HepG2 (cell line): Measurements from ENCODE around the gene TMEM151A. TPM values are rescaled to one million over a fixed set of nuclear protein-coding genes. Genes with fewer than 3 reads are reported as not detected.

Experiments used
- ARHGAP35 ChIP-seq: sonication (generic); formaldehyde crosslinking; IDR thresholded peaks from 2 replicates; pipeline ENCODE4 v1.9.0; 2022; ENCODE audit warnings: mild to moderate bottlenecking, inconsistent platforms, moderate library complexity, missing genetic modification reagents, borderline replicate concordance
- HDAC6 ChIP-seq: fragments of 200-600 bp; sonication (generic); IDR thresholded peaks from 2 replicates; pipeline ENCODE4 v1.7.0; 2017; ENCODE audit warnings: mild to moderate bottlenecking, antibody characterized with exemption, low read length, low read depth
- HNRNPLL ChIP-seq: fragments of 200-400 bp; formaldehyde crosslinking; IDR thresholded peaks from 2 replicates; pipeline ENCODE4 v1.6.1; 2017; ENCODE audit warnings: mild to moderate bottlenecking, low read depth, low read length; ENCODE audit not compliant: poor library complexity, severe bottlenecking
- IRF9 ChIP-seq: sonication (generic); formaldehyde crosslinking; IDR thresholded peaks from 2 replicates; pipeline ENCODE4 v1.8.0; 2022; ENCODE audit warnings: missing genetic modification reagents, mild to moderate bottlenecking, borderline replicate concordance
- MEIS2 ChIP-seq: sonication (generic); formaldehyde crosslinking; IDR thresholded peaks from 2 replicates; pipeline ENCODE4 v1.9.0; 2021; ENCODE audit warnings: mild to moderate bottlenecking, missing genetic modification reagents
- ONECUT2 ChIP-seq: sonication (generic); formaldehyde crosslinking; IDR thresholded peaks from 2 replicates; pipeline ENCODE4 v1.4.0; 2020; ENCODE audit warnings: missing genetic modification reagents
- SIX1 ChIP-seq: sonication (generic); formaldehyde crosslinking; IDR thresholded peaks from 2 replicates; pipeline ENCODE4 v1.4.0; 2020; ENCODE audit warnings: missing genetic modification reagents, borderline replicate concordance
- SNAPC5 ChIP-seq: sonication (generic); formaldehyde crosslinking; IDR thresholded peaks from 2 replicates; pipeline ENCODE4 v1.8.1; 2023; ENCODE audit warnings: mild to moderate bottlenecking, missing genetic modification reagents, borderline replicate concordance
- TAF15 ChIP-seq: fragments of 200-400 bp; formaldehyde crosslinking; IDR thresholded peaks from one replicate; pipeline ENCODE4 v1.6.1; 2018; ENCODE audit warnings: mild to moderate bottlenecking, low read depth, low read length; ENCODE audit not compliant: poor library complexity, severe bottlenecking
- WIZ ChIP-seq: sonication (generic); formaldehyde crosslinking; IDR thresholded peaks from 2 replicates; pipeline ENCODE4 v1.5.1; 2020; ENCODE audit warnings: mild to moderate bottlenecking, missing genetic modification reagents
- ZFP36L1 ChIP-seq: sonication (generic); formaldehyde crosslinking; IDR thresholded peaks from 2 replicates; pipeline ENCODE4 v1.8.0; 2022; ENCODE audit warnings: mild to moderate bottlenecking, missing genetic modification reagents, moderate library complexity
- ZNF142 ChIP-seq: sonication (generic); formaldehyde crosslinking; IDR thresholded peaks from 2 replicates; pipeline ENCODE4 v1.4.0; 2020; ENCODE audit warnings: missing genetic modification reagents
- ZNF230 ChIP-seq: sonication (generic); formaldehyde crosslinking; IDR thresholded peaks from 2 replicates; pipeline ENCODE4 v1.4.0; 2020; ENCODE audit warnings: mild to moderate bottlenecking, missing genetic modification reagents
- ZNF317 ChIP-seq: sonication (generic); formaldehyde crosslinking; IDR thresholded peaks from 2 replicates; pipeline ENCODE4 v1.5.0; 2020; ENCODE audit warnings: mild to moderate bottlenecking, missing genetic modification reagents
- ZNF414 ChIP-seq: sonication (generic); formaldehyde crosslinking; IDR thresholded peaks from 2 replicates; pipeline ENCODE4 v1.5.0; 2020; ENCODE audit warnings: missing genetic modification reagents
- ZNF441 ChIP-seq: sonication (generic); formaldehyde crosslinking; IDR thresholded peaks from 2 replicates; pipeline ENCODE4 v1.7.0; 2021; ENCODE audit warnings: missing genetic modification reagents, borderline replicate concordance
- ZNF530 ChIP-seq: sonication (generic); formaldehyde crosslinking; IDR thresholded peaks from 2 replicates; pipeline ENCODE4 v1.5.0; 2020; ENCODE audit warnings: low read depth, mild to moderate bottlenecking, missing genetic modification reagents
- ZNF713 ChIP-seq: sonication (generic); formaldehyde crosslinking; IDR thresholded peaks from 2 replicates; pipeline ENCODE4 v1.4.0; 2020; ENCODE audit warnings: mild to moderate bottlenecking, missing genetic modification reagents
- ZNF747 ChIP-seq: sonication (generic); formaldehyde crosslinking; IDR thresholded peaks from 2 replicates; pipeline ENCODE4 v1.8.1; 2023; ENCODE audit warnings: missing genetic modification reagents, mild to moderate bottlenecking, borderline replicate concordance
- polyA plus RNA-seq, 8 experiments: library from polyadenylated mRNA; depleted of rRNA in 3 of 8; stranded (reverse) in 7 of 8; unstranded in 1 of 8; fragments of >200 nt; fragmentation: Illumina TruSeq in 4 of 8; extraction: Trizol in 4 of 8; gene quantifications; 2 replicates each; pipeline versions ENCODE4 v1.2.1 to v1.2.3, GENCODE V29; 2011 to 2016; ENCODE audit warnings: low read depth in 4 of 8, missing spikeins in 1 of 8, mixed read lengths in 1 of 8; ENCODE audit not compliant: insufficient read depth in 1 of 8
- total RNA-seq, 5 experiments: library from RNA; depleted of rRNA; stranded (reverse); fragments of >200 nt; fragmentation: Illumina TruSeq; extraction: Trizol; gene quantifications; 2 replicates each; pipeline ENCODE4 v1.2.3, GENCODE V29; 2016; ENCODE audit warnings: low read depth in 1 of 5

TMEM151A gene
- total and polyA plus RNA-seq, 2 of the 13 experiments (the other 11 are each of a cell fraction or from before 2014, with no cell fraction given), result 0.18 to 0.33 TPM

GRCh38 chr11:66311965-66312548 lies 20.4 kb downstream of the TMEM151A start (continued):
- TF ChIP-seq ZNF414 (CRISPR knock-in tag) (0 out of 2 replicates have a peak, but pooled peaks have one; percentile 46), ZNF441 (CRISPR knock-in tag) (no peak), SIX1 (CRISPR knock-in tag) (no peak), TAF15 (no peak), SNAPC5 (CRISPR knock-in tag) (no peak), IRF9 (CRISPR knock-in tag) (0 out of 2 replicates have a peak, but pooled peaks have one; percentile 85), HDAC6 (no peak), ZNF530 (no peak), ZNF230 (peak; percentile 91), ARHGAP35 (CRISPR knock-in tag) (no peak), ZNF713 (CRISPR knock-in tag) (no peak), MEIS2 (peak; percentile 36; the same call in 1 of the 2 replicates), HNRNPLL (peak; percentile 94), ZNF747 (peak; percentile 33; the same call in 1 of the 2 replicates), ZFP36L1 (CRISPR knock-in tag) (no peak), WIZ (CRISPR knock-in tag) (peak; percentile 81), ONECUT2 (CRISPR knock-in tag) (no peak), ZNF142 (CRISPR knock-in tag) (no peak), ZNF317 (no peak)
